Endothelial cell of hepatic sinusoid (primary cell): ENCODE results near the gene WDFY4.
"Not testable (repeated sequence)": the region's sequence is repeated elsewhere in the genome, so short reads cannot be mapped to it uniquely, and the experiment has no call there.

Source experiments
- in situ Hi-C: cut with HindIII; loops from 2 replicates; pipeline ENCODE4 v1.10.0; 2017; ENCODE audit warnings: low sequenced_read_pairs

Gene WDFY4

GRCh38 chr10:48684792-48685623 is at the start of gene WDFY4:
WDFY4 (plus strand) TSS chr10:48684873; CDS start chr10:48709733, 24,860 bp downstream.
- in situ Hi-C loops: no loop called here

GRCh38 chr10:48634984-48635557 is 49.6 kb upstream of the WDFY4 start:
- in situ Hi-C loops: no loop called here

- in situ Hi-C loops: no loop called here
These were observed 48.4 kb upstream of the WDFY4 start for GRCh38 chr10:48636231-48636630.

DNA sequence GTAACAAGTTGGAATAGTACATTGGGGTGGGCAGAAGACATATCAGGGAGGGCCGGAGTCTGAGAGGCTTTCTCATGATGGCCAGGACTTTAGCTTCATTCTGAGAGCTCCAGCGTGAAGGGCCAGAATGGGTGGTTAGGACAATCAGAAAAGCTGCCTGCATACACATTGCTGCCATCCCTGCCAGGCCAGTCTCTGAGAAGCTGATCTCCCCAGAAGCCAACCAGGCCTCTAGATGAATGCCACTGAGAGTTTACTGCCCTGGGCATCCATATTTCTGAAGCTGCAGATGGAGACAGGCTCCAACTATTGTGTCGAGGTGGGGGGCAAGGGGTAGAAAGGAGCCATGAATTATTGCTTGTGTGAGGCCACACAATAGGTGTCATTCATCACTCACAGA is 47.8 kb upstream of the WDFY4 start:
- in situ Hi-C loops: no loop called here

- in situ Hi-C loops: no loop called here
These were observed 46.5 kb upstream of the WDFY4 start for GRCh38 chr10:48638158-48638557.

DNA sequence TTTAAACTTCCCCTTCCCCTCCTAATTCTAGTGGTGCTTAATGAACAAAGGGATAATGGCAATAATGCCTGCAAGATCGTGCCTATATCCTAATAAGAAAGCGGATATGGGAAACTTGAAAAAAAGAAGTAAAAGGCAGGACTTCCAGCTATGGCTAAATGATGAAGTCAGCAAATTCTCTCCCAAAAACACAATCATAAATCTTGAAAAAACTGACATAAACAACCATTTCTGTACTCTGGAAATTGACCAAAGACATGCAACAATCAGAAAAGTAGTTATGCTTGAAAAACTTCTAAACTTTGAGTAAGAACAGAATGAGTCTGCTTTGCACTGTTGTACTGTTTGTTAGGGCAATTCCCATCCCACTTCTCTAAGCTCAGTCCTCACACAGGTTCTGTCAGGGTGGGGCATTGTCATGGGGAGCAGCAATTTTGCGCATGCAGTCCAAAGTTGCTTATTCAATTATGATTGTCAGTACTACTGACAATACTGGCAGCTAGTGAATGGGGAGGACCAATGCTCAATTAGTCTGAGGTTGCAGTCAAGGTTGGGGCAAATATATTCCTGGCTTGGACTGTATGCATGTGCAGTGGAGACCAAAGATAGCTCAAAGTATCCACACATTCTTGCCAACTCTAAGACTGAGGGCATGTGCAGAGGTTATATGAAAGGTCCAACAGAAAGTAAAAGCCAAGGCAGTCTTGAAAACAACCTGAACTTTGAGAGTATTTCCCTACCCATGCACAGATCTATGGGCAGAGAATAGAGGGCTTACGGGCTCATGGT is 45.7 kb upstream of the WDFY4 start:
- in situ Hi-C loops: no loop called here

DNA sequence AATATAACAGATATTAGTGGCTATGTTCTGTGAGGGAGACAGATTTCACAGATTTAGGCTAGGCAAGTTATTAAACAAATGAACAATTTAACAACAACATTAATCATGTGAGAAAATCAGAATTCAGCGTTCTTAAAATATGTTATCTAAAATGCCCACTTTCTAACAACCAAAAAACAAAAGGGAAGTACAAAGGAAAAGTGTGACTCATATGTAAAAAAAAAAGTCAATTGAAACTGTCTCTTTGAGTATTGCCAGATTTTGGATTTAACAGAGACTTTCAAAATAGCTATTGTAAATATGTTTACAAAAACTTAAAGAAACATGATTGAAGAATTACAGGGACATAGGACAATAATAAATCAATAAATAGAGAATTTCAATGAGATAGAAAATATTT is 45.0 kb upstream of the WDFY4 start:
- in situ Hi-C loops: no loop called here

- in situ Hi-C loops: no loop called here
These were observed 44.3 kb upstream of the WDFY4 start for GRCh38 chr10:48640326-48640725.

DNA sequence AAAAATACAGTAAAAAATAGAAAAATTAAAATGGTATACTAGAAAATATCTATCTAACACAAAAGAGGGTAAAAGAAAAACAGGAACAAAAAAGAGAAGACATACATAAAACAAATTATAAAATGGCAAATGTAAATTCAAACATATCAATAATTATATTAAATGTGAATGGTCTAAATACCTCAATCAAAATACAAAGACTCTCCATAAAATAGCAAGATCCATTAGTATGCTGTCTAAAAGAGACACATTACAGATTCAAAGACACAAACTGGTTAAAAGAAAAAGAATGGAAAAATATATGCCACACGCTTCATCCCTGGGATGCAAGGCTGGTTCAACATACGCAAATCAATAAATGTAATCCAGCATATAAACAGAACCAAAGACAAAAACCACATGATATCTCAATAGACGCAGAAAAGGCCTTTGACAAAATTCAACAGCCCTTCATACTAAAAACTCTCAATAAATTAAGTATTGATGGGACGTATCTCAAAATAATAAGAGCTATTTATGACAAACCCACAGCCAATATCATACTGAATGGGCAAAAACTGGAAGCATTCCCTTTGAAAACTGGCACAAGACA is 43.5 kb upstream of the WDFY4 start:
- in situ Hi-C loops: not testable (repeated sequence)

GRCh38 chr10:48645600-48645999 is 39.1 kb upstream of the WDFY4 start:
- in situ Hi-C loops: loop anchor here (5.0 kb wide), 1 partner anchor 83 kb away; no protein-coding TSS in a partner anchor

DNA sequence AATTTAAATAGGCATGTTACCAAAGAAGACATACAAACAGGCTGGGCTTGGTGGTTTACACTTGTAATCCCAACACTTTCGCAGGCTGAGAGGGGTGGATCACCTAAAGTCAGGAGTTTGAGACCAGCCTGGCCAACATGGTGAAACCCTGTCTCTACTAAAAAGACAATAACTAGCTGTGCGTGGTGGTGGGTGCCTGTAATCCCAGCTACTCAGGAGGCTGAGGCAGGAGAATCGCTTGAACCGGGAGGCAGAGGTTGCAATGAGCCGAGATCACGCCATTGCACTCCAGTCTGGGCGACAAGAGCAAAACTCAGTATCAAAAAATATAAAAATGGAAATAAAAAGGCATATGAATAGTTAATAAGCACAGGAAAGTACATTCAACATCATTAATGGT is 37.6 kb upstream of the WDFY4 start:
- in situ Hi-C loops: loop anchor here (5.0 kb wide), 1 partner anchor 85 kb away; no protein-coding TSS in a partner anchor

DNA sequence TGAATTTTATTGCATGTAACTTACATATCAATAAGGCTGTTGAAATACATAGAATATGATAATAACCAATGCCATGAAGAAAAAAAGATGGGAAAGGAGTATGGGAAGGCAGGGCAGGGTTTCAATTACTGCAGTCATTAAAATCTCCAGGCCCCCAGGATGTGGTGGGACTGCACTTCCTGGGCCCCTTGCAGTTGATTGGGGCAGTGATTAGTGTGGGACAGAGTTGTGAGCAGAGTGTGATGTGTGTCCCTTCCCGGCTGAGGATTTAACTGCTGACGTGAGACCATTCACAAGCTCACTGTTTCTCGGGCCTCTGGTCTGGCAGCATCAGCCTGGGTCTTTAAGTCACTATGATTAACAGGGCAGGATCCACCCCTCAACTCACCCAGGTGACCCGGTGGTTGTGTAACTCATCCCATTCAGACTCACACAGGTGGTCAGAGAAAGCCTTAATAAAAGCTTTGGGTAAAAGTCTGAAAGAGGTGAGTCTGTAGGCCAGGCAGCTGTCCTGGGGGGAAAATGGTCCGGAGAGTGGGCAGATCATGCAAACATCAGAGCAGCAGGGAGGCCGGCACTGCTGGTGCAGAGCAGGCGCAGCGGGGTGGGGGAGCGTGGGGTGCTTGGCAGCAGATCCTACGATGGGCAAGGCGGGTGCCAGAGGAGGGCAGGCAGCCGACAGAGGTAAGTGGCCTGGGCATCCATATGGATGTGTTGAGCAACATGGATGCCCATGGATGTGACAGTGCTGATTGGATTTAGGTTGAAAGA is 36.3 kb upstream of the WDFY4 start:
- in situ Hi-C loops: loop anchor here (5.0 kb wide), 1 partner anchor 86 kb away; no protein-coding TSS in a partner anchor

GRCh38 chr10:48649349-48649944 is 35.2 kb upstream of the WDFY4 start:
- in situ Hi-C loops: loop anchor here (5.0 kb wide), 1 partner anchor 87 kb away; no protein-coding TSS in a partner anchor

DNA sequence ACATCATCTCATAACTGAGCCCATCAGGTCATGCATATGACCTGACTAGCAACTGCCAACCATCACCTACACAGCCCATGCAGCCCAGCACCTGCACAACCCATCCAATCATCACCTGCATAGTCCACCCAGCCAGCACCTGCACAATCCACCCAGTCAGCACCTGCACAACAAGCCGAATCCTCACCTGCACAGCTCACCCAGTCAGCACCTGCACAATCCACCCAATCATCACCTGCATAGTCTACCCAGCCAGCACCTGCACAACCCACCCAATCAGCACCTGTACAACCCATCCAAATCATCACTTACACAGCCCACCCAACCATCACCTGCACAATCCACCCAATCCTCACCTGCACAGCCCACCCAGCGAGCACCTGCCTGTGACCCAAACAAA is 33.4 kb upstream of the WDFY4 start:
- in situ Hi-C loops: no loop called here

DNA sequence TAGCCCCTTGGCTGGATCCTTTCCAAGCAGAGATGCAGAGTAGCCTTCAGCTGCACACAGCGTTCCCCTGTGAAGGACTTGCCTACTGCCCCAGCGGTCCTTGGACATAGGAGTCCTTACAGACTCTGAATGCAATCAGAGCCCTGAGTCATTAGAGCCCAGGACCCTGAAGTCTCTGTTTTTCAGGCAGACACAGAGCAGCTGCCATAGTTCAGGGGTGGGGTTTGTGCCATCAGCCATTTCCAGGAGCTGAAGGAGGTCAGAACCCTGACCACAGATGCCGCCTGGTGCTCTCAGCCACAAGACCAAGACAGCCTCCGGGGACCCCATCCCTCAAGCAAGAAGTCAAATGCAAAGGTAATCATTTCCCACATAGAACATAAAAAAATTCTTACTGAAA is 32.8 kb upstream of the WDFY4 start:
- in situ Hi-C loops: no loop called here

DNA sequence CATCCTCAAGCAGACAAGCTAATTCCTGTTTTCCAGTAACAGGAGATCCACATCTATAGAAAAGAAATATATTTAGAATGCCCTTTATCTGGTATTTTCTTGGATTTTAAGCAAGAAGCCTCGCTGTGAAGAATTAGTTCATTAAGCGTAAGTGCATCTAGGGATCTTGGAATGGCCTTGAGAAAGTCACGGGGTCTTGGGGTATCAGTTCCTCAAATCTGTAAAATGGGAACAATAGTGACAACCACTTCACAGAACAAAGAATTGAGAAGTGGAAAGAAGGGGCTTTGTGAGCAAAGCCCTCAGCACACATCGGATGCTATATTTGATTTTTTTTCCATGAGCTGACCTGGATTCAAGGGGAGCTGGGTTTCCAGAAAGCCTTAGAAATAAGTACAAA is 32.3 kb upstream of the WDFY4 start:
- in situ Hi-C loops: no loop called here

- in situ Hi-C loops: no loop called here
These were observed 31.3 kb upstream of the WDFY4 start for GRCh38 chr10:48653347-48653746.

GRCh38 chr10:48653944-48654698 is 30.6 kb upstream of the WDFY4 start:
- in situ Hi-C loops: no loop called here
